Measurements from ENCODE around the gene CAV1. TPM values are rescaled to one million over a fixed set of nuclear protein-coding genes. Genes with fewer than 3 reads are reported as not detected.

CAV1 gene
- polyA plus RNA-seq, 1 donor from 2014 or later = not detected

- Histone ChIP-seq H2AFZ (ENCODE audit: low read depth, low read length) (no peak overlapping the region), H3K9me3 (ENCODE audit: low read length) (no peaks in the 10 kb centered on the region), H3K79me2 (replicated peaks; ENCODE audit: insufficient read depth, low read length) (no peaks in the 10 kb centered on the region), H3K9ac (ENCODE audit: low read length) (no peak overlapping the region), H4K20me1 (ENCODE audit: insufficient read depth) (no peaks in the 10 kb centered on the region), H3K4me2 (ENCODE audit: low read length) (no peak overlapping the region), H3K27me3 (ENCODE audit: insufficient read depth, low read depth, low read length) (no peaks in the 10 kb centered on the region), H3K9me2 (ENCODE audit: insufficient read depth, low read length) (no peaks in the 10 kb centered on the region), H3K36me3 (ENCODE audit: insufficient read depth, low read length) (no peaks in the 10 kb centered on the region), H3K27ac (ENCODE audit: low read length) (no peak overlapping the region), H3K4me3 (ENCODE audit: low read length) (no peak overlapping the region), H3F3A (ENCODE audit: insufficient read depth, low read length, poor library complexity, severe bottlenecking) (no peaks in the 10 kb centered on the region)
- TF ChIP-seq EP300 (conservative IDR thresholded peaks at IDR 0.05; ENCODE audit: poor library complexity, severe bottlenecking) = no peak
Measured at GRCh38 chr7:116548506-116548905, 23.7 kb downstream of the CAV1 start.

- Histone ChIP-seq H3K9me3 (ENCODE audit: low read length) (no peaks in the 10 kb centered on the region), H3K79me2 (replicated peaks; ENCODE audit: insufficient read depth, low read length) (no peaks in the 10 kb centered on the region), H3K36me3 (ENCODE audit: insufficient read depth, low read length) (no peaks in the 10 kb centered on the region), H3K27ac (ENCODE audit: low read length) (no peak overlapping the region), H3K9ac (ENCODE audit: low read length) (no peak overlapping the region), H3K4me2 (ENCODE audit: low read length) (no peak overlapping the region), H3F3A (ENCODE audit: insufficient read depth, low read length, poor library complexity, severe bottlenecking) (no peaks in the 10 kb centered on the region), H3K9me2 (ENCODE audit: insufficient read depth, low read length) (no peaks in the 10 kb centered on the region), H3K4me3 (ENCODE audit: low read length) (no peak overlapping the region), H4K20me1 (ENCODE audit: insufficient read depth) (no peaks in the 10 kb centered on the region), H3K27me3 (ENCODE audit: insufficient read depth, low read depth, low read length) (no peaks in the 10 kb centered on the region), H2AFZ (ENCODE audit: low read depth, low read length) (no peak overlapping the region)
- TF ChIP-seq RAD21 (conservative IDR thresholded peaks at IDR 0.05) (no peak), EP300 (conservative IDR thresholded peaks at IDR 0.05; ENCODE audit: poor library complexity, severe bottlenecking) (no peak), TAF1 (IDR thresholded peaks at IDR 0.05; ENCODE audit: low read depth) (no peak), POLR2AphosphoS5 (IDR thresholded peaks at IDR 0.05) (no peak)
Measured at GRCh38 chr7:116549370-116549769, 24.5 kb downstream of the CAV1 start.

GRCh38 chr7:116551692-116552091 is 26.9 kb downstream of the CAV1 start:
- no peaks in the 10 kb centered on the region for H4K20me1 ChIP-seq (ENCODE audit: insufficient read depth)
- H3K27me3 ChIP-seq (ENCODE audit: insufficient read depth, low read depth, low read length) = no peaks in the 10 kb centered on the region
- no peak overlapping the region for H3K4me2 ChIP-seq (ENCODE audit: low read length)
- TF ChIP-seq EZH2 (IDR thresholded peaks at IDR 0.05; ENCODE audit: borderline replicate concordance, insufficient read depth, low read length, poor library complexity, severe bottlenecking) = no peak
- no peak for TF ChIP-seq MXI1 (conservative IDR thresholded peaks at IDR 0.05; ENCODE audit: poor library complexity, severe bottlenecking)
- no peak for TF ChIP-seq SMC3 (conservative IDR thresholded peaks at IDR 0.05; ENCODE audit: poor library complexity)
- TF ChIP-seq RAD21 (conservative IDR thresholded peaks at IDR 0.05) = no peak
- TF ChIP-seq POLR2AphosphoS5 (IDR thresholded peaks at IDR 0.05) = no peak
- TF ChIP-seq, protein P1, sequence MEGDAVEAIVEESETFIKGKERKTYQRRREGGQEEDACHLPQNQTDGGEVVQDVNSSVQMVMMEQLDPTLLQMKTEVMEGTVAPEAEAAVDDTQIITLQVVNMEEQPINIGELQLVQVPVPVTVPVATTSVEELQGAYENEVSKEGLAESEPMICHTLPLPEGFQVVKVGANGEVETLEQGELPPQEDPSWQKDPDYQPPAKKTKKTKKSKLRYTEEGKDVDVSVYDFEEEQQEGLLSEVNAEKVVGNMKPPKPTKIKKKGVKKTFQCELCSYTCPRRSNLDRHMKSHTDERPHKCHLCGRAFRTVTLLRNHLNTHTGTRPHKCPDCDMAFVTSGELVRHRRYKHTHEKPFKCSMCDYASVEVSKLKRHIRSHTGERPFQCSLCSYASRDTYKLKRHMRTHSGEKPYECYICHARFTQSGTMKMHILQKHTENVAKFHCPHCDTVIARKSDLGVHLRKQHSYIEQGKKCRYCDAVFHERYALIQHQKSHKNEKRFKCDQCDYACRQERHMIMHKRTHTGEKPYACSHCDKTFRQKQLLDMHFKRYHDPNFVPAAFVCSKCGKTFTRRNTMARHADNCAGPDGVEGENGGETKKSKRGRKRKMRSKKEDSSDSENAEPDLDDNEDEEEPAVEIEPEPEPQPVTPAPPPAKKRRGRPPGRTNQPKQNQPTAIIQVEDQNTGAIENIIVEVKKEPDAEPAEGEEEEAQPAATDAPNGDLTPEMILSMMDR (IDR thresholded peaks at IDR 0.05; ENCODE audit: poor library complexity, severe bottlenecking) = no peak
- H3K9me3 ChIP-seq (ENCODE audit: low read length) = no peaks in the 10 kb centered on the region
- no peaks in the 10 kb centered on the region for H3F3A ChIP-seq (ENCODE audit: insufficient read depth, low read length, poor library complexity, severe bottlenecking)
- no peaks in the 10 kb centered on the region for H3K9me2 ChIP-seq (ENCODE audit: insufficient read depth, low read length)
- H3K9ac ChIP-seq (ENCODE audit: low read length) = no peak overlapping the region
- H3K79me2 ChIP-seq (replicated peaks; ENCODE audit: insufficient read depth, low read length) = no peaks in the 10 kb centered on the region
- no peaks in the 10 kb centered on the region for H3K36me3 ChIP-seq (ENCODE audit: insufficient read depth, low read length)
- no peak overlapping the region for H2AFZ ChIP-seq (ENCODE audit: low read depth, low read length)
- no peak overlapping the region for H3K4me3 ChIP-seq (ENCODE audit: low read length)
- no peak overlapping the region for H3K27ac ChIP-seq (ENCODE audit: low read length)

DNA sequence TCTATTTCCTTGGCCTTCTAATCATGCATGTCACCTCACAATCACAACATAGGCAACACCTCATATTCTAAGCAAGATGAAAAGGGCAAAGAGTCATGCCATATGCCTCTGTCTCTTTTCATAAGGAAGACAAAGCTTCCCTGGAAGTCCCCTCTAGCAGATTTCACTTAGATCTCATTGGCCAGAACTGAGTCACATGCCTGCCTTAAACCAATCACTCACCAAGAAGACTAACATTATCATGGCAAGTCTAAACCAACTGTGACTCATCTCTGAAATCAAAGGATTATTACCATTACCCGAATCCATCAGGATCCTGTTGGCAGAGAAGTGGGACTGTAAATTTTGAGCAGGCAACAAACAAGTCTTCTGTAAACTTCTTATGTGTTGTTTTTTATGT is 27.8 kb downstream of the CAV1 start:
- Histone ChIP-seq H3K79me2 (replicated peaks; ENCODE audit: insufficient read depth, low read length) (no peaks in the 10 kb centered on the region), H3K4me3 (ENCODE audit: low read length) (no peak overlapping the region), H3F3A (ENCODE audit: insufficient read depth, low read length, poor library complexity, severe bottlenecking) (no peaks in the 10 kb centered on the region), H3K36me3 (ENCODE audit: insufficient read depth, low read length) (no peaks in the 10 kb centered on the region), H3K27ac (ENCODE audit: low read length) (no peak overlapping the region), H3K4me2 (ENCODE audit: low read length) (no peak overlapping the region), H2AFZ (ENCODE audit: low read depth, low read length) (no peak overlapping the region), H4K20me1 (ENCODE audit: insufficient read depth) (no peaks in the 10 kb centered on the region), H3K9me2 (ENCODE audit: insufficient read depth, low read length) (no peaks in the 10 kb centered on the region), H3K9ac (ENCODE audit: low read length) (no peak overlapping the region), H3K27me3 (ENCODE audit: insufficient read depth, low read depth, low read length) (no peaks in the 10 kb centered on the region), H3K9me3 (ENCODE audit: low read length) (no peaks in the 10 kb centered on the region)
- no peak for TF ChIP-seq MXI1 (conservative IDR thresholded peaks at IDR 0.05; ENCODE audit: poor library complexity, severe bottlenecking)
- no peak for TF ChIP-seq SMC3 (conservative IDR thresholded peaks at IDR 0.05; ENCODE audit: poor library complexity)
- TF ChIP-seq POLR2AphosphoS5 (IDR thresholded peaks at IDR 0.05) = no peak
- TF ChIP-seq EZH2 (IDR thresholded peaks at IDR 0.05; ENCODE audit: borderline replicate concordance, insufficient read depth, low read length, poor library complexity, severe bottlenecking) = no peak
- TF ChIP-seq, protein P2, sequence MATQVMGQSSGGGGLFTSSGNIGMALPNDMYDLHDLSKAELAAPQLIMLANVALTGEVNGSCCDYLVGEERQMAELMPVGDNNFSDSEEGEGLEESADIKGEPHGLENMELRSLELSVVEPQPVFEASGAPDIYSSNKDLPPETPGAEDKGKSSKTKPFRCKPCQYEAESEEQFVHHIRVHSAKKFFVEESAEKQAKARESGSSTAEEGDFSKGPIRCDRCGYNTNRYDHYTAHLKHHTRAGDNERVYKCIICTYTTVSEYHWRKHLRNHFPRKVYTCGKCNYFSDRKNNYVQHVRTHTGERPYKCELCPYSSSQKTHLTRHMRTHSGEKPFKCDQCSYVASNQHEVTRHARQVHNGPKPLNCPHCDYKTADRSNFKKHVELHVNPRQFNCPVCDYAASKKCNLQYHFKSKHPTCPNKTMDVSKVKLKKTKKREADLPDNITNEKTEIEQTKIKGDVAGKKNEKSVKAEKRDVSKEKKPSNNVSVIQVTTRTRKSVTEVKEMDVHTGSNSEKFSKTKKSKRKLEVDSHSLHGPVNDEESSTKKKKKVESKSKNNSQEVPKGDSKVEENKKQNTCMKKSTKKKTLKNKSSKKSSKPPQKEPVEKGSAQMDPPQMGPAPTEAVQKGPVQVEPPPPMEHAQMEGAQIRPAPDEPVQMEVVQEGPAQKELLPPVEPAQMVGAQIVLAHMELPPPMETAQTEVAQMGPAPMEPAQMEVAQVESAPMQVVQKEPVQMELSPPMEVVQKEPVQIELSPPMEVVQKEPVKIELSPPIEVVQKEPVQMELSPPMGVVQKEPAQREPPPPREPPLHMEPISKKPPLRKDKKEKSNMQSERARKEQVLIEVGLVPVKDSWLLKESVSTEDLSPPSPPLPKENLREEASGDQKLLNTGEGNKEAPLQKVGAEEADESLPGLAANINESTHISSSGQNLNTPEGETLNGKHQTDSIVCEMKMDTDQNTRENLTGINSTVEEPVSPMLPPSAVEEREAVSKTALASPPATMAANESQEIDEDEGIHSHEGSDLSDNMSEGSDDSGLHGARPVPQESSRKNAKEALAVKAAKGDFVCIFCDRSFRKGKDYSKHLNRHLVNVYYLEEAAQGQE (IDR thresholded peaks at IDR 0.05; ENCODE audit: borderline replicate concordance) = no peak
- no peak for TF ChIP-seq RAD21 (conservative IDR thresholded peaks at IDR 0.05)
- TF ChIP-seq, protein P1 (IDR thresholded peaks at IDR 0.05; ENCODE audit: poor library complexity, severe bottlenecking) = no peak
- no peak for TF ChIP-seq EP300 (conservative IDR thresholded peaks at IDR 0.05; ENCODE audit: poor library complexity, severe bottlenecking)
- TF ChIP-seq TAF1 (IDR thresholded peaks at IDR 0.05; ENCODE audit: low read depth) = no peak
